ENCODE measurements around the gene ALKBH3.

DNA sequence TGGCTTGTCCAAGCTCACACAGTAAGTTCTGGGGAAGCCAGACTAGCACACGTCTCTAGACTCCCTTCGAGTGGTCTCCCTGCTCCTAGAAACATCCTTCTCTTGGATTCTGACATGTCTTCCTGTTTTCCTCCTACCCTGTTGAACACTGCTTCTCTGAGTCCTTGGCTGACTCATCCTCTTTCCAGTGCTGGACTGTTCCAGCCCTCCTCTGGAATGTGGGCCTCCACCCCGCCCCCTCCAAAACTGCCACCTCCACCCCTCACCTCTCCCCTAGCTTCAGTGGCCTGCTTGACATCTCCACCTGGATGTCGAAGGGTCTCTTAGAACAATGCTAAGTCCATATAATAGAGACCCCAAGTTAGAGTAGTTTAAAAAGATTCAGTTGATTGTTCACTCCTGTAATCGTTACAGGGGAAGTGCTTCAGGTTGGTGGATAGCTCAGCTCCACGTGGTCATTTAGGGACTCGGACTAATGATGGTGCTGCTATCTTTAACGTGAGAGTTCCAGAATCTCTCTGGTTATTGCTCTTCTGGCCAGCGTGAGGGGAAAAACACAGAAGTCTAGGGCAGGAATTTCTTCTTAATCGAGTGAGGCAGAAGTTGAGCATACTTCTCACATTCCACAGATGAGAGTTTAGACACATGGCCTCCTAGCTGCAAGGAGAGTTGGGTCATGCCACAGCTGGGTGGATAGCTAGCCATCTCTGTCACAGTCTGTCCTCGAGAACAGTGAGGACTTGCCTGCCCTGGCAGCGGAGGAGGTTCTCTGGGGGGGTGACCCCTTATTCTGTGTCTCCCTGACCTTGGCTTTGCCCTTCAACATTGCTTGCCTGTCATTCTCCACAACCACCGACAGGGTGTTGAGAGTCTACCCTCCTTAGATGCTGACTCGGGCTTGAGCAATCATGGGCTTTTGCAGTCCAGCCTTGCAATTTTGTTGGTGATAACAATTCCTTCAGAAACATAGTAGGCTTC, 57.1 kb downstream of the ALKBH3 start:
- TF ChIP-seq CTCF (IDR thresholded peaks at IDR 0.05; ENCODE audit: insufficient read depth, low read length), result peak; percentile 40
- TF ChIP-seq, protein P1, sequence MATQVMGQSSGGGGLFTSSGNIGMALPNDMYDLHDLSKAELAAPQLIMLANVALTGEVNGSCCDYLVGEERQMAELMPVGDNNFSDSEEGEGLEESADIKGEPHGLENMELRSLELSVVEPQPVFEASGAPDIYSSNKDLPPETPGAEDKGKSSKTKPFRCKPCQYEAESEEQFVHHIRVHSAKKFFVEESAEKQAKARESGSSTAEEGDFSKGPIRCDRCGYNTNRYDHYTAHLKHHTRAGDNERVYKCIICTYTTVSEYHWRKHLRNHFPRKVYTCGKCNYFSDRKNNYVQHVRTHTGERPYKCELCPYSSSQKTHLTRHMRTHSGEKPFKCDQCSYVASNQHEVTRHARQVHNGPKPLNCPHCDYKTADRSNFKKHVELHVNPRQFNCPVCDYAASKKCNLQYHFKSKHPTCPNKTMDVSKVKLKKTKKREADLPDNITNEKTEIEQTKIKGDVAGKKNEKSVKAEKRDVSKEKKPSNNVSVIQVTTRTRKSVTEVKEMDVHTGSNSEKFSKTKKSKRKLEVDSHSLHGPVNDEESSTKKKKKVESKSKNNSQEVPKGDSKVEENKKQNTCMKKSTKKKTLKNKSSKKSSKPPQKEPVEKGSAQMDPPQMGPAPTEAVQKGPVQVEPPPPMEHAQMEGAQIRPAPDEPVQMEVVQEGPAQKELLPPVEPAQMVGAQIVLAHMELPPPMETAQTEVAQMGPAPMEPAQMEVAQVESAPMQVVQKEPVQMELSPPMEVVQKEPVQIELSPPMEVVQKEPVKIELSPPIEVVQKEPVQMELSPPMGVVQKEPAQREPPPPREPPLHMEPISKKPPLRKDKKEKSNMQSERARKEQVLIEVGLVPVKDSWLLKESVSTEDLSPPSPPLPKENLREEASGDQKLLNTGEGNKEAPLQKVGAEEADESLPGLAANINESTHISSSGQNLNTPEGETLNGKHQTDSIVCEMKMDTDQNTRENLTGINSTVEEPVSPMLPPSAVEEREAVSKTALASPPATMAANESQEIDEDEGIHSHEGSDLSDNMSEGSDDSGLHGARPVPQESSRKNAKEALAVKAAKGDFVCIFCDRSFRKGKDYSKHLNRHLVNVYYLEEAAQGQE (IDR thresholded peaks at IDR 0.05; ENCODE audit: insufficient replicate concordance, low read depth), result no peak
- no peak for TF ChIP-seq POLR2AphosphoS5 (IDR thresholded peaks at IDR 0.05; ENCODE audit: low read depth)
- no peak for TF ChIP-seq GABPA (IDR thresholded peaks at IDR 0.05; ENCODE audit: low read depth)
- no peak for TF ChIP-seq SPI1 (IDR thresholded peaks at IDR 0.05; ENCODE audit: borderline replicate concordance, low read depth)
